ENCODE data around the gene BNIPL.

BNIPL gene

DNA sequence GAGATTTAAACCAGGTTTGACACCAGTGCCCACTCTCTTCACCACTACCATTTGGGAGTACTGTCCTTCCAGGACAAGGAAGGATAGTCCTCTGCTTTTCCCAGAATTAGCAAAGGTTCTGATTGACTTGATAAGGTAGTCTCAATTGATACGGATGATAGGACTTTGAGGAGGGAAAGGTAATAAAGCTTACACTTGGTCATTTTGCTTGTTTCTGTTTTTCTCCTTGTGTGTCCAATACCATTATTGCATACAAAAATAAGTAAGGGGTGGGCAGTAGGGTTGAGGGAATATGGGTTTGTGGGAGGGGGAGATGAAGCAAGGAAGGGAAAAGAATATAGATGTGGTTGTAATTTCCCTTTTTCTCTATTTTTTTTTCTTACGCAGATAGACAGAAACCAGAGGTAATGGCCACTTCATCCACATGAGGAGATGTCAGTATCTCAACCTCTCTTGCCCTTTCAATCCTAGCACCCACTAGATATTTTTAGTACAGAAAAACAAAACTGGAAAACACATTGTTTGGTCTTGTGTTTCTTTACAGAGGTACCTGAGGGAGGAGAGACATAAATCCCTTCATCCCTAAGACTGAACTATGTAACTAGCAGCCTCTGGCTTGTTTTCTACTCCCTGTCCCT is 13.8 kb downstream of the BNIPL start:
- H3K4me3 ChIP-seq (ENCODE audit: low read length): no peak overlapping the region

DNA sequence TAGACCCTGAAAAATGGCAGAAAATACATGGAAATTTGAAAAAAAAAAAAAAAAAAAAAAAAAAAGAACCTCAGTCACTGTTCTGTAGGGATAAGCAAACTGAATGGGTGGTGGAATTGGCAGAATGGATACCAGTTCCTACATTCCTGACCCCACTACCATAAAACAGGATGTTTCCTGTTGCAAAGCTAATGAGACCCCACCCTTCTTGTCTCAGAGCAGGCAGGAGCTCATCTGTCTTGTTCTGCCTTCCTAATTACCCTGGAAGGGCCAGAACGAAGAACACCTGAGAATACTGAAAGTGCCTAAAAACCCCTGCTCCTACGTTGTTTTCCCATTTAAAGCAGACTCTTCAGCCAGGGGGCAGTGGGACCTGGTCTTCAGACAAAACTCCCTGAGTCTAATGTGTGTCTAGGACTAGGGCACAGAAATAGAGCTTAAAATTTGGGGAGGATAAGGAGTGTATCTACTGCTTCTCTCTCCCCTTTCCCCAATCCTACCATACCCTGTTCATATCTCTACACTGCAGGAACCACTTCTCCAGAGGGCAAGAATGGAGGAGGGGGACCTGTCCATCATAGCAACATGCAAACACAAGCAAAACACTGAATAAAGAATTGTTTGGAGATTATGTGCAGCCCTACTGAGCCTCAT is 15.1 kb downstream of the BNIPL start:
- H3K4me3 ChIP-seq (ENCODE audit: low read length): no peak overlapping the region
- no peak for DNase-seq (ENCODE audit: low read depth, low spot score)

More for the DNA sequence above, 13.8 kb downstream of the BNIPL start:
- no peak for DNase-seq (ENCODE audit: low read depth, low spot score)

DNA sequence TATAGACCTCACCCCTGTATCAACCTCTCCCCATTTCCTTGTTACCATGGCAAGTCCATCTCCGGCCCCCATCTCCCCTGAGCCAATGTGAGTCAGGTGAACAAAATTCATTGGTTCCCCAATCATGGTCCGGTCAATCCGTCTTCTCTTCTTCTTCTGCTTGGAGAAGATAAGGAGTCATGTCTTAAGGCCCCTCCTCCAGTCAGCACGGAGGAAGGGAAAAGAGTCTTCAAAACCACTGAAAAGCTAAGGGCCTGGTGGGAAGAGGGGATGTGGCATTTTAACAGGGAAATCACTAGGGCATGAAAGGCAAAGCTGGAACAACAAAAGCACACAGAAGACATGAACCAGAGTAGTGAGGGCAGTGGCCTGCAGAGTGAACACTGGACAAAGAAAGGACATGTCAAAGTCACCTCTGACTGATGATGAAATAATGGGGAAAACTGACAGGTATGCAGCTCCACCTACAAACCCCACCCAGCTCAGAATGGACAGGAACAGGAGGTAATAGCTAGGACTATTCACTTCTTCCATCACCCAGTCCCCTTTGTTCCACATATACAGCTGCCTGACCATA is 18.7 kb downstream of the BNIPL start:
- no peak overlapping the region for H3K4me3 ChIP-seq (ENCODE audit: low read length)
- DNase-seq (ENCODE audit: low read depth, low spot score): no peak

DNA sequence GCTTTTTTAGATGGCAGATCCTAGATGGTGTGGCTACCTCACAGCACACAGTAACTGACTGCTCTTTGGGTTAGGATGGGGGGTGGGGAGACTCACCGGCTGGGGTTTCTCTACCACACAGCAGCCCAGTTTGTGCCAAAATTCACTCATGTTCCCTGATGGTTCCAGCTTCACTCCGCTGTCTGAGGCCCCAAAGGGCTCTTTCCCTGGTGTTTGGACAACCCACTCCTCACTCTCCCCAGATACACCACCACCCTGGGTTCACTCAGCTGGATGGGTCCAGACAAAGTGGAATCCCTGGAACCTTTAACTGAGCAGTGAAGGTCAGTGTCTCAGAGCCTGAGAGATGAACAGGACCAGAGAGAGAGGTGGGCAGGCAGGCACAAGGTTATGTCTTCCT is 19.2 kb downstream of the BNIPL start:
- DNase-seq (ENCODE audit: low read depth, low spot score): no peak
- H3K4me3 ChIP-seq (ENCODE audit: low read length): no peak overlapping the region

DNA sequence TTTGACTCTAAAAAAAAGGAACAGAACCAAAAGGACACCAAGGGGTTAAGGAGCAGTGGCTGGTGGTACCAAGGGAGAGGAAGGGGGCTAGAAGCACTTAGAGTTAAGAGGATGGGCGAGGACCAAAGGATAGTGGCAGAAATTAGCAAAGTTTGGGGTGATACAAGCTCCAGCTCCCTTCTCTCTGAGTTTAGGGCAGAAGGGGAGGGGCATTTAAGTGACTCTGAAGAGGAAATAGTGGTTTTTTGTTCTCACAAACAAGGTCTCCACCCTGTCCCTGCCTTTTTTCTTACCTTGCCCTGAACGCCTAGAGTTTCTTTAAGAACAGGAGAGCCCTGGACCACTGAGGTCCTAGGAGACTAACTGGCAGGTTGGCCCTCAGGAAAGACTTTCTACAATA is 19.8 kb downstream of the BNIPL start:
- DNase-seq (ENCODE audit: low read depth, low spot score): peak; percentile 57
- H3K4me3 ChIP-seq (ENCODE audit: low read length): peak overlapping the region; percentile 13; the same call in 1 of the 2 replicates

DNA sequence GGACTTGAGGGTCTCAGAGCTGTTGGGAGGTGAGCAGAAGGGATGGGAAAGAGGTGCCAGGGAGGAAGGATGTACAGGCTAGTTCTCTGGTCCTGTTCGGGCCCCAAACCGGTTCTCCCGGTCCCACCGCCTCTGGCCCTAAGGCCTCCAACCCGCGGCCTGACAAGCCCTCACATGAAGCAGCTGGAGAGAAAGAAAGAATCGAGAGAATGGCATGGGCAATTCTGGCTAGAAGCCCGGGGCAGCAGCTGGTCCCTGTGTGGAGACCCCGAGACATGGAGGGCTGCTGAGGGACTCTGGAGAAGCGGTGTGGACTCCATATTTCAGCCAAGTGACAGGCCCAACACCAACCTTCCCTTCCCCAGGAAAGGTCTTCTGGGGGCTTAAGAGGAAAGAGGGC is 22.3 kb downstream of the BNIPL start:
- DNase-seq (ENCODE audit: low read depth, low spot score): no peak
- H3K4me3 ChIP-seq (ENCODE audit: low read length): peak overlapping the region; percentile 98

DNA sequence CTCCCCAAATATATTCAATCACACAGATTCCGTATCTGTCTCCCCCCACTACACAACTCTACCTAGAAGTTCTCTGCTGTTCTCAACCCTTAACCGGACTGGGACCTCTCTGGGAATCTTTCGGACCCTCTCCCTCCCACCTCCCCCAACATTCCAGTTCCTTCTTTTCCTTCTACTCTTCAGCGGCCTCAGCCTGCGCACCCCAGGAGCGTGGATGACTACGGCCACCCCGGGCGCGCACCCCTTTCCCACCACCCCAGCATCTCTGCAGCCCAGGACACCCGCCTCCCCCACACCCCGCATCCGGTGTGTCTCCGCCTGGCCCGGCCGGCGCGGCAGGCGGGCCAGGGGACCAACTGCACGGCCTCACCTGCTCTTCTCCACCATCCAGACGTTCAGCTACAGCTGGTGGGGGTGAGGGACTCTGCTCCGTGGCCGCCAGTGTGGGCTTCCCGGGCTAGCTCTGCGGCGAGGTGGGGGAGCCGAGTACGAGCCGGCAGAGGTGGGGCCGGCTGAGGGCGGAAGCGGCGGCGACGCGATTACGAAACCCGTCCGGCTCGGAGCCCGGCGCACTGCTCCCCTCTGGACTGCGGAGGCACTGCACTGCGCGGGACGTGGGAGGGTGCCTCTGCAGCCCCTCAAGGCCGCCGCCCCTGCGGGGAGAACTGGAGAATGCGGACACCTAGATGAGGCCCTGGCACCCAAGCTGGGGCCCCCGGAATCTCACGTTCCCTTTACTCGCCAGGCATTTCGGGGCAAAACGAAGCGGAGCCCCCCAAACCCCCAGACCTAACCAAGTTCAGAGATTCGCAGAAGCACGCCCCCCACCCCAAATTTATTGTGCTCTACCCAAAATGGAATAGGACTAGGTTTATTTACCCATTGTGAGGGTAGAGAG is 23.0 kb downstream of the BNIPL start, which contains the start of gene CDC42SE1:
Gene CDC42SE1 (minus strand): TSS at position 514 of the 898 bp plus-strand sequence. CDS start 3,892 bp downstream, outside the sequence.
- peak within 1 kb of the TSS; percentile 98 for H3K4me3 ChIP-seq (ENCODE audit: low read length)
- peak; percentile 84 for DNase-seq (ENCODE audit: low read depth, low spot score)

DNA sequence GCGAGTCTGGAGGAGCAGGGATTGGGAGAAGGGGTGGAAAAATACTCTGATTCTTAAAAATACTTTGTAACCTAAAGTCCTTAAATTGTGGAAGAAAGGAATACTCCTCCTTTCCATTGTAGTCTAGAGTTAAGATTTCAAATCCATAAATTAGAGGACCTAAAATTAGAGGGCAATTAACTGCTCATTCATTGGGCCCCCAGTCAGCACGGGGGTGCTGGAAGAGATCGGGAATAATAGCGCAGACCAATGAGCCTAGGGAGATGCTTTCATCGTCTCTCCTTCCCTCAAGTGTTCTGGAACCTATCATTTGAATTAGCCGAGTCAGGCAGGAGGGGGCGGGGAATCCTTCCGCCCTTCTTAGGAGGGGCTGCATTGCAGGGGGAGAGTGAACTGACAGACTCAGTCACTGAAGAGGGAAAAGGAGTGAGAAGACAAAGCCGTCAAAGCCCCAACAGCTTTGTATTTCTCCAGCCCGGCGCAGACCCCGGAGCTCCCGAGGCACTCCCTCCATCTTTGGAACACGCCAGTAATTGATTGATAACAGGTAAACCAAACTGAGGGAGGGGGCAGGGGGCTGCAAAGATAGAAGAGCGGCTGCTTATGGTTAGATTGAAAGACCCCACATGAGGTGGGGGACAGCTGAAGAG is 23.7 kb downstream of the BNIPL start, which contains the start of gene MLLT11:
Gene MLLT11 (plus strand): TSS at position 391 of the 650 bp plus-strand sequence. CDS start 6,828 bp downstream, outside the sequence.
- DNase-seq (ENCODE audit: low read depth, low spot score): peak; percentile 85

DNA sequence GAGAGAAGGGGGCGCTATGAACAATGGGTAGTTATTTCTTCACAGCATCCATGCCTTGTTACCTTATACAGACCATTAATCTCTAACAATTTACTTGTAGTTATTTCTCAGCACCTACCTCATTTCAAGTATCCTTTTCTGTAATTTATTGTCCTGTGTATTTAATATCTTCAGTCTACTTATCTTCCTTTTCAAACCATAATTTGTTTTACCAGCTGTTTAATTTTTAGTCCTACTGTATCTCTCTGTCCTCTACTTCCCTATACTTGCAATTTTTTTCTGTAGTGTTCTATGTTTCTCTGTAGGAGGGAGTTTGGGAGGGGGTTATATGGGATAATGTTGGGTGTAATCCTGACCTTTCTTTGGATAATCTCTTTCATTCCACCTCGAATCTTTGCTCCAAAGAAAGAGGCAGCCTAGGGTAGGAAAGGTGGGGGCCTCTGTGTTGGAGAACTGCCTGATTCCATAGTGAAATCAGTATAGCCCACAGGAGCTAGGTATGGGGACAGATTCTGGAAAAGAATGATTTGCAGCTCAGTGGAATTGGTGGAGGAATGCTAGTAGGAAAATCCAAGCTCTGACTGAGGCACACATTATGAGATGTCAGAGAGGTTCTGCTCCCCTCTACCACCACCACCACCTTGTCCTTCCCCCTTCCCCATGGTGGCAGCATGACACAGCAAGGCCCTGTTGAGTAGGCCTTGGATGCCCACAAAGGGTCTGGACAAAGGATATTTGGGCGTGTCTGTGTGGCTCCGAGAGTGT is 24.5 kb downstream of the BNIPL start:
- H3K4me3 ChIP-seq (ENCODE audit: low read length): peak overlapping the region; percentile 98
- no peak for DNase-seq (ENCODE audit: low read depth, low spot score)

More for the DNA sequence above, 23.7 kb downstream of the BNIPL start, which contains the start of gene MLLT11:
- peak within 1 kb of the TSS; percentile 98 for H3K4me3 ChIP-seq (ENCODE audit: low read length)

DNA sequence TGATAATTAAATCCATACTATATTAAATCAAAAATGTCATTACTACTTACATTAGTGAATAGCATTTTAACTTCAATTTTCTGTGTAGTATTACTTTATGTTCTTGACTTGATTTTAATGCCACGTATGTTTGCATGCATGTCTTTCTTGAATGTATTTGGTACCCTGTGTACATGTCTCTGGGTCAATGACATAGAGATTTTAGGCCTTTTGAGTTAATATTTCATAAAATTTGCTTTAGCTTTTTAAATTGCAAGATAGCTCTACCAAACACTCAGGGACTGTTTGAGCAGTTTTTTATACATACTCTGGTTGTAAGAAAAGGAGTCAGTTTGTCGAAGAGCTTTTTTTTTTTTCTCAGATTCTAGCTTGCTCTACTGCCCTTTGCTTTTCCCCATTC is 25.3 kb downstream of the BNIPL start:
- H3K4me3 ChIP-seq (ENCODE audit: low read length): peak overlapping the region; percentile 98
- no peak for DNase-seq (ENCODE audit: low read depth, low spot score)

DNA sequence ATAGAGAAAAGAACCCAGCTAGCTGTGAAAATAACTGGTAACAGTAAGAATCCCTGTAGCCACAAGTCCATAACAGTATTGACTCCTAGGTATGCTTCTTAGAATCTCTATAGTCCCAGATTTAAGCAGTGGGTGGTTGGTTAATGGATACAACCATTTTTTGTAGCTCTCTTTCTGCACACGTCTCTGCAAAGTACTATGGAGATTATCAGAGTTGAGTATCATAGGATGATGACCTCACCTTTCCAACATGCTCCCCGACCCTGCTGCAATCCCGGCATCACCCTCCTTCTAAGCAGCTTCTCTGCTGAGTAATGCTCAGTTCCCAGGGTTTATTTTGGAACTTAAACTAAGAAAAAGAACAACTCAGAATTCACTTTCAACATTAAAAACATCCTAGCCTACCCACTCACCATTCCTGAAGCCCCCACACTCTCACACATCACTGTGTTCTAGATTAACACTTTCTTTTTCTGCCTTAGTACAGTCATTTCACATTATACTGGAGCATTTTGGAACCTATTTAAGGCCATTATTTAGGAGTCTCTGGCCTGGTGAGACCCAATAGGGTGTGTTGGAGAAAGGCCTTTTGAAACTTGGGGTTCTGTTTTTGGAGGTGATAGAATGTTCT is 26.5 kb downstream of the BNIPL start:
- no peak overlapping the region for H3K4me3 ChIP-seq (ENCODE audit: low read length)
- DNase-seq (ENCODE audit: low read depth, low spot score): no peak

DNA sequence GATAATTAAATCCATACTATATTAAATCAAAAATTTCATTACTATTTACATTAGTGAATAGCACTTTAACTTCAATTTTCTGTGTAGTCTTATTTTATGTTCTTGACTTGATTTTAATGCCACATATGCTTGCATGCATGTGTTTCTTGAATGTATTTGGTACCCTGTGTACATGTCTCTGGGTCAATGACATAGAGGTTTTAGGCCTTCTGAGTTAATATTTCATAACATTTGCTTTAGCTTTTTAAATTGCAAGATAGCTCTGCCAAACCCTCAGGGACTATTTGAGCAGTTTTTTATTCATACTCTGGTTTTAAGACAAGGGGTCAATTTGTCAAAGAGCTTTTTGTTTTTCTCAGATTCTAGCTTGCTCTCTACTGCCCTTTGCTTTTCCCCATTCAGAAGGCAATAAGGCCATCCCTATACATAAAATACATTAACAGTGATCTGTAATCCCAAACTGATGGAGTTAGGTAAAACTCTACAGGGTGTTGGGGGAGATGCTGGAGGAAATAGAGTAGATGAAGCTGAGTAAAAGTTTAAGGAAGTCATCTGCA is 28.8 kb downstream of the BNIPL start:
- no peak overlapping the region for H3K4me3 ChIP-seq (ENCODE audit: low read length)

DNA sequence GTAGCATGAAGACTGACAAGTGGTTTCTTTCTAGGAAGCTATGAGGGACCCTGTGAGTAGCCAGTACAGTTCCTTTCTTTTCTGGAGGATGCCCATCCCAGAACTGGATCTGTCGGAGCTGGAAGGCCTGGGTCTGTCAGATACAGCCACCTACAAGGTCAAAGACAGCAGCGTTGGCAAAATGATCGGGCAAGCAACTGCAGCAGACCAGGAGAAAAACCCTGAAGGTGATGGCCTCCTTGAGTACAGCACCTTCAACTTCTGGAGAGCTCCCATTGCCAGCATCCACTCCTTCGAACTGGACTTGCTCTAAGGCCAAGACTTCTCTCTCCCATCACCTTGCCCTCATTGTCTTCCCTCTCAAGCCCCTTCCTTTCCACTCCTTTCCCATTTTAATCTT is 30.8 kb downstream of the BNIPL start:
- H3K4me3 ChIP-seq (ENCODE audit: low read length): no peak overlapping the region
- no peak for DNase-seq (ENCODE audit: low read depth, low spot score)

More for the DNA sequence above, 28.8 kb downstream of the BNIPL start:
- DNase-seq (ENCODE audit: low read depth, low spot score): no peak

DNA sequence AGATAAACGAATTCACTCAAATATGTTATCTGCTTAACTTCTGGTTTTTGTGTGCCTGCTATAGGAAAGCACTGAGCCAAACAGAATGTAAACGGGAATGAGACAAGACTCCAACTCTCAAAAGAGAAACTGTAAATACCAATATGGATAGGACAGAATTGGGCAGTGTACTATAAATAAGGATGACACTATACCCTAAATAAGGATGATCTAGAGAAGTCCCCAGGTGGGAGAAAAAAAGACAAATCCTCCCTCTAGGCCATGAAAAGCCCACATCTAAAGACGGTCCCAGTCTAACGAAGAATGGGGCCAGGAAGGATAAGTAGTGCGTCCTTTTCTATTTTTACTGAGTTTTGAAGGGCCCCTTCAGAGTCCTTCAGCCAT is 32.7 kb downstream of the BNIPL start:
- no peak overlapping the region for H3K4me3 ChIP-seq (ENCODE audit: low read length)
- no peak for DNase-seq (ENCODE audit: low read depth, low spot score)

DNA sequence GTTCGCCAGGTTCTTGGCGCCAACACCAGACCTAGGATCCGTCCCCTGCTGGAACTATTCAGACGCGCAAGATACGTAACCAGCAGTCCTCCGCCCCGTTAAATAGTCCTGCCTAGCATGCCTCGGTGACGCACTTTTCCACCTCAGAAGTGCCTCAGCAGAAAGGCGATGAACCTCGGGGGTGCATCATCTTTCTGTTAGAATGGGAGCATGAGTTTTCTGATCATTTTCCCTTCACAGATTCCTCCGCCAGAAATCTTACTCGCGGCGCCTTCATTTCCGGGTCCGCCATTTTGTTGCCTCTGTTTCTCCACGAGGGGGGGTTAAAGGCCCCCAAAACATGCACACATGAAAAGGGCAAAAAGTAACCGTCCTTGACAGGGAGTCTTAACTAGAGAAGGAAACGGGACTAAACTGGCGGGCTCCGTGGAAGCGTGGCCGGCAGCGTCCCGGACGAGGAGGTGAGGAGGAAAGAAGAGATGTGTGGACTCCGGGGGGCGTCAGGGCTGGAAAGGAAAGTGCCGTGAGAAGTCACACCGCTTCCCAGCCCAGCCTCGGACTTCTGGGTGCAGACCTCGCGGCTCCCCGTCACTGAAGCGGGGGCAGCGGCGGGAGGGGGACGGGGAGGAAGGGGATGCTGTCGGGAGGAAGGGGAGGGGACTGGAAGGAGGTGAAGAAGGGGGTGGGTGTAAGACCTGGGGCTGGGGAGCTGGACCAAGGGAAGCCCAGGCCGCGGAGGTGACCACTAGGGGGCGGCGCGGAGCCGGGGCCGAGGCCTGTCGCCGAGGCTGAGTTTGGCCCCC is 34.3 kb downstream of the BNIPL start, which contains the start of gene GABPB2:
Gene GABPB2 (plus strand): TSS at position 288 of the 803 bp plus-strand sequence. CDS start 17,429 bp downstream, outside the sequence.
- peak; percentile 96 for DNase-seq (ENCODE audit: low read depth, low spot score)
- H3K4me3 ChIP-seq (ENCODE audit: low read length): peak within 1 kb of the TSS; percentile 95

DNA sequence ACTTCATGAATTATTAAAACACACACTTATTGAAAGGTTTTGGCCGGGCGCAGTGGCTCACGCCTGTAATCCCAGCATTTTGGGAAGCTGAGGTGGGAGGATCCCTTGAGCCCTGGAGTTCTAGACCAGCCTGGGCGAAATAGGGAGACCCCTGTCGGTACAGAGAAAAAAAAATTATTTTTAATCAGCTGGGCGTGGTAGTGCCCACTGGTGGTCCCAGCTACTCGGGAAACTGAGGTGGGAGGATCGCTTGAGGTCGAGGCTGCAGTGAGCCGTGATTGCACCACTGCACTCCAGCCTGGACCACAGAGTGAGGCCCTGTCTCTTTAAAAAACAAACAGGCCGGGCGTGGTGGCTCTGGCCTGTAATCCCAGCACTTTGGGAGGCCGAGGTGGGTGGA is 35.8 kb downstream of the BNIPL start:
- no peak overlapping the region for H3K4me3 ChIP-seq (ENCODE audit: low read length)
- no peak for DNase-seq (ENCODE audit: low read depth, low spot score)

Data from Jurkat, Clone E6-1 (cell line).